AG04449 (cell line): ENCODE data around the gene PHGDH.
"Not testable (repeated sequence)": the region's sequence is repeated elsewhere in the genome, so short reads cannot be mapped to it uniquely, and the experiment has no call there.

Source experiments
- CTCF ChIA-PET: fragments of 350-600 bp; formaldehyde crosslinking; extraction: SDS; loops from one replicate; lab custom pipeline; 2021; ENCODE audit warnings: antibody characterized with exemption; lab: Yijun Ruan, JAX
- POLR2A ChIA-PET: fragments of 400-600, 350-600 bp; formaldehyde crosslinking; extraction: SDS; loops from one replicate; lab custom pipeline; 2020; ENCODE audit warnings: antibody characterized with exemption, inconsistent platforms; lab: Yijun Ruan, JAX
- DNase-seq: peaks from one replicate; pipeline ENCODE4 v3.0.0-alpha.2; 2010; ENCODE audit warnings: low read depth, low spot score
- H3K4me3 ChIP-seq: 2 replicates; pipeline ENCODE4 v1.5.1; 2011; ENCODE audit warnings: low read depth, mild to moderate bottlenecking, control low read depth, low read length
- TF ChIP-seq, protein P1 (sequence below): IDR thresholded peaks from one replicate; pipeline ENCODE4 v1.5.1; 2011; ENCODE audit warnings: mild to moderate bottlenecking, moderate library complexity, low read length, control low read depth, inconsistent platforms; ENCODE audit not compliant: insufficient read depth; ENCODE audit errors: missing control alignments

The PHGDH gene

DNA sequence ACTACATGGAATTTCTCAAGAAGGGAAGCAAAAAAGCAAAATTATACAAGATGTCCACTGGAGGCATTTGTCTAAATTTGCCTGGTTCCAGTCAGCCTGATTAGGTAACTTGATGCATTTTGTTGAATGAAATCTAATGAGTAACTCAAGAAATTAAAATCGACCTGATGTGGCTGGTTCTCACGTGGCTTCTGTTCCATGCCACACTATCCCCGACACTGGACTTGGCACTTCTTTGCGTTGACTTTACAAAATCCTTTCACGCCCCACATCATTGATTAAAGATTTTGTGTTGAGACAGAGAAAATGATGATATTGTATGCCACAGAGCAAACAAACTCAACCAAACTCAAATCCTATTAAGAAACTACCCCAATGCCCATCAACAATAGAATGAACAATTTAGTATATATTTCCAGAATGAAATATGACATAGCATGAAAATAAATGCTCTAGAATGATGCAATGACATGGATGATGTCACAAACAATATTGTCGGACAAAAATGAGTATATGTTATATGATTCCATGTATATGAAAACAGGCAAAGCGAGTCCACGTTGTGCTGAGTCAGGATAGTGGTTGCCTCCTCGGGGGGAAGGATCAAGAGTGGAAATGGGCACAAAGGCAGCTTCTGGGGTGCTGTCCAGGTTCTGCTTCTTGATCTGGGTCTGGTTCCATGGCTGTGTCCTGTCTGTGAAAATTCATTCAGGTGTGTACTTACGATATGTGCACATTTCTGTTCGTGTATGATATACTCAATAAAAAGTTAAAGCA is 69.9 kb downstream of the PHGDH start:
- TF ChIP-seq, protein P1, sequence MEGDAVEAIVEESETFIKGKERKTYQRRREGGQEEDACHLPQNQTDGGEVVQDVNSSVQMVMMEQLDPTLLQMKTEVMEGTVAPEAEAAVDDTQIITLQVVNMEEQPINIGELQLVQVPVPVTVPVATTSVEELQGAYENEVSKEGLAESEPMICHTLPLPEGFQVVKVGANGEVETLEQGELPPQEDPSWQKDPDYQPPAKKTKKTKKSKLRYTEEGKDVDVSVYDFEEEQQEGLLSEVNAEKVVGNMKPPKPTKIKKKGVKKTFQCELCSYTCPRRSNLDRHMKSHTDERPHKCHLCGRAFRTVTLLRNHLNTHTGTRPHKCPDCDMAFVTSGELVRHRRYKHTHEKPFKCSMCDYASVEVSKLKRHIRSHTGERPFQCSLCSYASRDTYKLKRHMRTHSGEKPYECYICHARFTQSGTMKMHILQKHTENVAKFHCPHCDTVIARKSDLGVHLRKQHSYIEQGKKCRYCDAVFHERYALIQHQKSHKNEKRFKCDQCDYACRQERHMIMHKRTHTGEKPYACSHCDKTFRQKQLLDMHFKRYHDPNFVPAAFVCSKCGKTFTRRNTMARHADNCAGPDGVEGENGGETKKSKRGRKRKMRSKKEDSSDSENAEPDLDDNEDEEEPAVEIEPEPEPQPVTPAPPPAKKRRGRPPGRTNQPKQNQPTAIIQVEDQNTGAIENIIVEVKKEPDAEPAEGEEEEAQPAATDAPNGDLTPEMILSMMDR = no peak
- no peak for DNase-seq
- POLR2A ChIA-PET = no interaction called here
- no peak overlapping the region for H3K4me3 ChIP-seq
- CTCF ChIA-PET = no interaction called here

DNA sequence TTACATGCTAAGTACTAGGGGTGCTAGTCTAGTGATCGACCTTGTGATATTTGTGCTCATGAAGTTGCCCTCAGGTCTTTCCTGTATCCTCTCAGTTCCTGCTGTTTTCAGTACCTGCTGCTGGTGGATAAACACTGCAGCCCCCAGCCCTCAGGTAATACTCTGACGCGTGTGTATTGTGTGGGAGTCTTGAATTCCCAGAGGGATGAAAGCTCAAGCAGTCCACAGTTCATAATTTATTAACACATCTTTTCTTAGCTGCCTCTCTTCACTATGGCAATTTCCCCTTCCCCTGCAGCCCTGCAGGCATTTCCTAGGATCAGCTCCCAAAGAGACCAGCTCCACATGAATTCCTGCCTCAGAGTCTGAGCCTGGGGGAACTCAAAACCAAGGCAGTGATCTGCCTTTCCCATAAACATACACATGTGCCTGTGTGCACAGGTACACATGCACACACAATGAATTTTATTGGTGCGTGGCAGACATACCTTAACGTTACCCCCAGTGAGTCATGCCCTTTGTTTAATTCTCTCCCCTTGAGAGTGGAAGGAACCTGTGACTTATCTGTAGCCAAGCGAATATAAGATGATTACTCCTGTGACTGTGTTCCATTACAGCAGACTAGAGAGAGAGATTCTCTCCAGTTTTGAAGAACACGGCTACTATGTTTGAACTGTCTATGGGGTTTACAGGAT is 71.0 kb downstream of the PHGDH start:
- DNase-seq = no peak
- H3K4me3 ChIP-seq = no peak overlapping the region
- ChIA-PET POLR2A (no interaction called here), CTCF (no interaction called here)
- TF ChIP-seq, protein P1 = no peak

DNA sequence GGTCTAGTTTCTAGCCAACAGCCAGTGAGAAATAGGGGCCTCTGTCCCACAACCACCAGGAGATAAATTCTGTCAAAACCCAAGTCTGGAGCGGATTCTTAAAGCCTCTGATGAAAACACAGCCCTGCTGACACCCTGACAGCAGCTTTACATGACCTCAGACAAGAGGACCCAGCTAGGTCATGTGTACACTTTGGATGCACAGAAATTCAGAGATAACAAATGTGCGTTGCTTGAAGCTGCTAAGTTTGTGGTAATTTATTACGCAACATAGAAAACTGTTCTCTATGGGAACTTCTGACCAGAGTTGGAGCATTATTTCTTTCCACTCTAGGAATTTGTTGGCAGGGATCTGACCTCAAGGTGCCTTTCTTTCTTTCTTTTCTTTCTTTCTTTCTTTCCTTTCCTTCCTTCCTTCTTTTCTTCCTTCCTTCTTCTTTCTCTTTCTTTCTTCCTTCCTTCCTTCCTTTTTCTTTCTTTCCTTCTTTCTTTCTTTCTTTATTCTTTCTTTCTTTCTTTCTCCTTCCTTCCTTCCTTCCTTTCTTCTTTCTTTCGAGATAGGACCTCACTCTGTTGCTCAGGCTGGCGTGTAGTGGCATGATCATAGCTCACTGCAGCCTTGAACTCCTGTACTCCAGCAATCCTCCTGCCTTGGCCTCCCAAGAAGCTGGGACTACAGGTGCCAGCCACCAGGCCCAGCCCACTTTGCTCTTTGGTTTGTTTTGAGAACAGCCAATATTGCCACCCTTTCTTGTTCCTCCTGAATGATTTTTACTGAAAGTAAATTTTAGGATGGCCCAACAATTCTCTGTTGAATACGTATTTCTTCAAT is 71.8 kb downstream of the PHGDH start:
- TF ChIP-seq, protein P1 = no peak
- CTCF ChIA-PET = interaction anchor here (0.8 kb wide), 1 partner anchor 16 kb away, joined by 4 read pairs; no protein-coding TSS in a partner anchor
- POLR2A ChIA-PET = no interaction called here
- DNase-seq = no peak
- H3K4me3 ChIP-seq = no peak overlapping the region

DNA sequence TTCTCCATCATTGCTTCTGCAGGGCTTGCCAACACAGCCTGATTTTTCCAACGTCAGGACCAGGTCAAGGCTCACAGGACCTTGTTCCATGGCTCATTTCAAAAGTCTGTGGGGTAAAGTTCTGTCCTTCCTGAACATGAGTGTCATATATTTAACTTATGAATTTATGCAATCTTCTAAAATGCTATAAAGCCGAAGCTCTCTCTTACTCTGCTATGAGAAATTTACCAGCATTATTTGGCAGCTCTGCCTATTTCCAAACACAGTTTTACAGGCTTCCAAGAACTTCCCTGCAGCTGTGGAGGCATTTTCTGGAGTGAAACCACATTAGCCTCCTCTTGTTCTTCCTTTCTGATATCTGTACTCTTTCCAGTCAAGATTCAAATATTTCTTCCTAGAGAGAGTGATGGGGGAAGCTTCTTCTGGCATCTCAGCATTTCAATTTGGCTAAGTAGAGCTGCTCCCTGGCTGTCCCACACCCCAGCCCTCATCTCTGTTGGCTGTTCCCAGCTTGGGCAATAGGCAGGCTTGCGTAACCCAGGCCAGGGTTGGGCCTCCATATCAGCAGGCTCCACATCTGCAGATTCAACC is 72.6 kb downstream of the PHGDH start:
- no peak overlapping the region for H3K4me3 ChIP-seq
- ChIA-PET POLR2A (no interaction called here), CTCF (interaction anchor here (0.8 kb wide), 1 partner anchor 16 kb away, joined by 4 read pairs; no protein-coding TSS in a partner anchor)
- TF ChIP-seq, protein P1 = no peak
- DNase-seq = no peak

DNA sequence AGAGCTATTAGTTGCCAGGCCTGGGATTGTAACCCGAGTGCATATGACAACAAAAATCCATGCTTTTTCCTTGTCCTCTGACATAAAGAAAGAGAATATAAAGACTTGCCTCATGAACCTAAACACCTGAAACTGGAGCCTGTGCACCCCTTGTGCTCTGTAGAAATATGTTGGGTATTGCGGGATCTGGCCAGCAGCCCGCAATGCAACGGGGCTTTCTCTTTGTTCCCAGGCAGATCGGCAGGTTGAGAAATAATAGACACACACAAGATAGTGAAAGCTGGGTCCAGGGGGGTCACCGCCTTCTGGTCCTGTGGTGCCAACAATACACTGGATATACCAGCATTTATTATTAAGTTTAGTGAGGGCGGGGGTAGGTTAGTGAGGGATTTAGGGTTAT is 74.3 kb downstream of the PHGDH start:
- CTCF ChIA-PET = interaction anchor here (2.7 kb wide), 1 partner anchor 23 kb away, joined by 14 read pairs; no protein-coding TSS in a partner anchor
- POLR2A ChIA-PET, DNase-seq, H3K4me3 ChIP-seq: not testable (repeated sequence)

DNA sequence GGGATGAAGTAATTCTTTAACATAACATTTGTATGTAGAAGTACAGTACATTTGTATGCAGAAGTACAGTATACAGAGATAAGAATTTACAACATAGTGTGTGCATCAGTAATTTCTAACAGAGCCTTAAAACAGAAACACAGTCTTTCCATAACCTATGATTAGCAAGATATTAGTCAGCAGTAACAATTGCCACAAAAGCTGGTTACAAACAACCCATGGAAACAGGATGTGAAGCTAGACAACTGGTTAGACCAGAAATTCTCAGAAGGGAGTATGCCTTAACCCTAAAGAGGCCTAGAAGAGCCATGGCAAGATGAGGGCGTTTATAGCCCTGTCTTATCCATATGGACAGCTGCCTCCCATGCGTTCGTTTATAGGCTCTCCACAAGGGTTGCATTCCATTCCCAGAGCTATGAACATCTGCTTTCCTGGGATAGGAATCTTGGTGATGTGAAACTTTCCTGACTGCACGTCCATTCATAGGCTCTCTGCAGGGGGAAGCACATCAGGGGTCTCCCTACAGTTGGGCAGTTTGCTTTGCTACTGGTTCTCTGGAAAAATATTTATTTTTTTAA is 74.8 kb downstream of the PHGDH start:
- CTCF ChIA-PET = interaction anchor here (2.7 kb wide), 1 partner anchor 22 kb away, joined by 14 read pairs; no protein-coding TSS in a partner anchor
- POLR2A ChIA-PET, DNase-seq, H3K4me3 ChIP-seq: not testable (repeated sequence)
